MCF 10A (cell line): Measurements from ENCODE around the gene NXT2. TPM values are rescaled to one million over a fixed set of nuclear protein-coding genes. Genes with fewer than 3 reads are reported as not detected.

Experiments
- BruUV-seq: library from RNA; stranded (reverse); fragments of 400-500 nt; replicated peaks from 2 replicates; lab custom pipeline; 2021; lab: Mats Ljungman, UMichigan
- CTCF ChIA-PET: fragments of 300-600 bp; sonication (Branson Sonifier 250); formaldehyde crosslinking; extraction: SDS; loops from one replicate; lab custom pipeline; 2021; ENCODE audit warnings: antibody characterized with exemption, inconsistent platforms; lab: Yijun Ruan, JAX
- POLR2A ChIA-PET: fragments of 300-600, 350-650 bp; sonication (Branson Sonifier 250); formaldehyde crosslinking; extraction: SDS; loops from one replicate; lab custom pipeline; 2020; ENCODE audit warnings: antibody characterized with exemption, inconsistent platforms; lab: Yijun Ruan, JAX
- DNase-seq: peaks from one replicate; pipeline ENCODE4 v3.0.0-alpha.2; 2018; ENCODE audit not compliant: unreplicated experiment
- H3K27ac Mint-ChIP-seq: one replicate; pipeline ENCODE4 v1.8.0; 2022; ENCODE audit warnings: mild to moderate bottlenecking, low read depth, mixed read lengths; ENCODE audit not compliant: unreplicated experiment
- H3K27me3 Mint-ChIP-seq: one replicate; pipeline ENCODE4 v1.8.0; 2022; ENCODE audit warnings: mixed read lengths; ENCODE audit not compliant: insufficient read depth, unreplicated experiment
- H3K36me3 Mint-ChIP-seq: one replicate; pipeline ENCODE4 v1.8.0; 2022; ENCODE audit warnings: mild to moderate bottlenecking, moderate library complexity, mixed read lengths; ENCODE audit not compliant: insufficient read depth, unreplicated experiment
- H3K4me1 Mint-ChIP-seq: one replicate; pipeline ENCODE4 v1.8.0; 2022; ENCODE audit warnings: mixed read lengths; ENCODE audit not compliant: insufficient read depth, unreplicated experiment
- H3K4me3 Mint-ChIP-seq: one replicate; pipeline ENCODE4 v1.8.0; 2022; ENCODE audit warnings: mild to moderate bottlenecking, moderate library complexity, mixed read lengths; ENCODE audit not compliant: unreplicated experiment
- H3K9me3 Mint-ChIP-seq: one replicate; pipeline ENCODE4 v1.8.0; 2022; ENCODE audit warnings: mixed read lengths; ENCODE audit not compliant: unreplicated experiment
- CTCF ChIP-seq: fragments of 200-600 bp; IDR thresholded peaks from one replicate; pipeline ENCODE4 v1.8.0; 2022; ENCODE audit warnings: antibody characterized with exemption, mild to moderate bottlenecking; ENCODE audit not compliant: unreplicated experiment
- intact Hi-C: fragments of 100-400 bp; cut with micrococcal nuclease; formaldehyde crosslinking; loops from 2 replicates; pipeline ENCODE4 v1.14.1; 2022
- total RNA-seq: library from RNA; stranded (reverse); gene quantifications from 2 replicates; pipeline ENCODE4 v1.2.3, GENCODE V29; 2022

The NXT2 gene
- total RNA-seq, 1 experiment from 2014 or later = 6.9 TPM

DNA sequence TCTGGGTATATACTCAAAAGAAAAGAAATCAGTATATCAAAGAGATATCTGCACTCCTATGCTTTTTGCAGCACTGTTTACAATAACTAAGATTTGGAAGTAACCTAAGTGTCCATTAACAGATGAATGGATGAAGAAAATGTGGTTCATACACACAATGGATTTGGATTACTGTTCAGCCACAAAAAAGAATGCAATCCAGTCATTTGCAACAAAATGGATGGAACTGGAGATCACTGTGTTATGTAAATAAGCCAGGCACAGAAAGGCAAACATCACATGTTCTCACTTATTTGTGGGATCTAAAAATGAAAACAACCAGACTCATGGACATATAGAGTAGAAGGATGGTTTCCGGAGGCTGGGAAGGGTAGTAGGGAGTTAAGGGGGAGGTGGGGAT, 17.6 kb upstream of the NXT2 start:
- H3K27me3 Mint-ChIP-seq = peaks cover 92% of the 10 kb centered on the region
- no peak overlapping the region for H3K4me3 Mint-ChIP-seq
- no peak for TF ChIP-seq CTCF
- DNase-seq = no peak
- POLR2A ChIA-PET = no interaction called here
- intact Hi-C loops = no loop called here
- CTCF ChIA-PET = interaction anchor here (0.6 kb wide), 1 partner anchor 100 kb away, joined by 5 read pairs; no protein-coding TSS in a partner anchor
- BruUV-seq = no TSS peak
- H3K9me3 Mint-ChIP-seq = peaks cover 7% of the 10 kb centered on the region
- H3K4me1 Mint-ChIP-seq = no peaks in the 10 kb centered on the region
- H3K36me3 Mint-ChIP-seq = no peaks in the 10 kb centered on the region
- no peak overlapping the region for H3K27ac Mint-ChIP-seq

DNA sequence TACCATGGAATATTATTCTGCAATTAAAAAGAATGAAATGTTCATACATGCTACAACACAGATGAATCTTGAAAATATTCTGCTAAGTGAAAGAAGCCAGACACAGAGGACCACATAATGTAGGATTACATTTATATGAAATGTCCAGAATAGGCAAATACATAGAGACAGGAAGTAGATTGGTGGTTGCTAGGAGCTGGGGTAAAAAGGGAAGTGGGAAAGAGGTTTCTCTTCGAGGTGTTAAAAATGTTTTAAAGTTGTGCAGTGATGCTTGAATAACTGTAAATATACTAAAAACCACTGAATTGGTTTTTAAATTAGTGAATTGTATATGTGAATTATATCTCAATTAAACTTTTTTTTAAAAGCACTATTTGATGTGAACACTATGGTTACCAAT, 3.6 kb upstream of the NXT2 start:
- H3K4me1 Mint-ChIP-seq = peaks cover 13% of the 10 kb centered on the region
- no TSS peak for BruUV-seq
- H3K27ac Mint-ChIP-seq = no peak overlapping the region
- POLR2A ChIA-PET = interaction anchor here (1.2 kb wide), 1 partner anchor 9 kb away, joined by 3 read pairs; no protein-coding TSS in a partner anchor
- H3K9me3 Mint-ChIP-seq = peaks cover 13% of the 10 kb centered on the region
- no peak for DNase-seq
- H3K4me3 Mint-ChIP-seq = no peak overlapping the region
- no peak for TF ChIP-seq CTCF
- H3K27me3 Mint-ChIP-seq = peaks cover 58% of the 10 kb centered on the region
- intact Hi-C loops = no loop called here
- peaks cover 6% of the 10 kb centered on the region for H3K36me3 Mint-ChIP-seq
- CTCF ChIA-PET = interaction anchor here (1.2 kb wide), 1 partner anchor 48 kb away, joined by 3 read pairs; no protein-coding TSS in a partner anchor

DNA sequence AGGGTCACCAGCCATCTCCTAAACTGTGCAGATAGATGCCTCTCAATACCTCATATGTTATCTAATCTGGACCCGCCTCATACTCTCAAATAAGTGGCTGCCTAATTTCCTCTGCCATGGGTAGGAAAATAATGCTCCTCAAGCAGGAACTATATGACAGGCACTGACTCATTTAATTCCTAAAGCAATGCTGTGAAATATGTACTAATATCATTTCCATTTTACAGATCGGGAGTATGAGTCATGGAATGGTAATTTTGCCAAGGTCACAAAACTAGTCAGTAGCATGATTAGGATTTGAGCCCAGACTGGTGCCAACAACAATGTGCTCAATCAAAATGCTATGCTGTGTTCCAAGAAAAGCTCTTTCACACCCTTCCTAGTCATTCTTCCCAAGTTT, 3.0 kb upstream of the NXT2 start:
- H3K36me3 Mint-ChIP-seq = peaks cover 6% of the 10 kb centered on the region
- peak overlapping the region; percentile 8 for H3K27ac Mint-ChIP-seq
- peaks cover 53% of the 10 kb centered on the region for H3K27me3 Mint-ChIP-seq
- H3K4me1 Mint-ChIP-seq = peaks cover 13% of the 10 kb centered on the region
- CTCF ChIA-PET = interaction anchor here (0.9 to 1.2 kb wide), 2 partner anchors 49 to 76 kb away, joined by 3 read pairs; no protein-coding TSS in a partner anchor
- no peak for TF ChIP-seq CTCF
- intact Hi-C loops = no loop called here
- POLR2A ChIA-PET = interaction anchor here (0.8 to 1.2 kb wide), 2 partner anchors 8 to 15 kb away, joined by 3 read pairs; no protein-coding TSS in a partner anchor
- BruUV-seq = no TSS peak
- H3K9me3 Mint-ChIP-seq = peaks cover 13% of the 10 kb centered on the region
- peak; percentile 58 for DNase-seq
- no peak overlapping the region for H3K4me3 Mint-ChIP-seq

DNA sequence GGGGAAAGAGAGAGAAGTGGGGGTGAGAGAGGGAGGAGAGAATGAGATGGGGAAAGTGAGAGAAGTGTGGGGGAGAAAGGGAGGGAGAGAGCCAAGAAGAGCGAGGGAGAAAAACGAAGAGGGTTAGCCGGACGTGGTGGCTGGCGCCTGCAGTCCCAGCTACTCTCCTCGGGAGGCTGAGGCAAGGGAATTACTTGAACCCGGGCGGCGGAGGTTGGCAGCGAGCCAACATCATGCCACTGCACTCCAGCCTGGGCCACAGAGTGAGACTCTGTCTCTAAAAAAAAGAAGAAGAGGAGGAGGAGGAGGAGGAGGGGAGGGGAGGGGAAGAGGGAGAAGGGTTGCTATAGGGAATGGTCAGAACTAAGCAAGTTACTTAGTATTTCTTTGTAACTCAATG, 1.7 kb upstream of the NXT2 start:
- intact Hi-C loops = loop anchor here (5.0 kb wide), 1 partner anchor 97 kb away; no protein-coding TSS in a partner anchor
- no TSS peak for BruUV-seq

More for the DNA sequence above, 1.7 kb upstream of the NXT2 start:
- ChIA-PET POLR2A (no interaction called here), CTCF (no interaction called here)
- H3K27me3 Mint-ChIP-seq = peaks cover 53% of the 10 kb centered on the region
- no peak for DNase-seq
- H3K4me1 Mint-ChIP-seq = peaks cover 13% of the 10 kb centered on the region
- H3K4me3 Mint-ChIP-seq = no peak overlapping the region
- peaks cover 13% of the 10 kb centered on the region for H3K9me3 Mint-ChIP-seq
- no peak overlapping the region for H3K27ac Mint-ChIP-seq
- no peak for TF ChIP-seq CTCF
- peaks cover 6% of the 10 kb centered on the region for H3K36me3 Mint-ChIP-seq
